Measurements from ENCODE around the gene DLAT. TPM values are rescaled to one million over a fixed set of nuclear protein-coding genes. Genes with fewer than 3 reads are reported as not detected.
"Not testable (repeated sequence)": the region's sequence is repeated elsewhere in the genome, so short reads cannot be mapped to it uniquely, and the experiment has no call there.

The DLAT gene
- total RNA-seq, 2 donors from 2014 or later, result 19.9 to 21.2 TPM

GRCh38 chr11:111996129-111996528, 29.1 kb upstream of the DLAT start:
- H3K9me3 ChIP-seq, result no peaks in the 10 kb centered on the region
- no peak for TF ChIP-seq POLR2A (IDR thresholded peaks at IDR 0.05)
- no peak for TF ChIP-seq CTCF (IDR thresholded peaks at IDR 0.05)
- WGBS, result 91% methylated on average over 3 of the region's 3 CpGs
- H3K27ac ChIP-seq, result no peak overlapping the region
- no peak overlapping the region for H3K4me3 ChIP-seq
- peaks cover 11 to 38% of the 10 kb centered on the region in 2 donors for H3K36me3 ChIP-seq
- intact Hi-C loops (cut with DNase I), result no loop called here
- no peaks in the 10 kb centered on the region for H3K27me3 ChIP-seq (replicated peaks; ENCODE audit: insufficient read depth)
- no peaks in the 10 kb centered on the region for H3K4me1 ChIP-seq (replicated peaks)
- DNase-seq (ENCODE audit: low spot score), result no peak

- peak in 2 of 4 experiments; percentile 18 to 32 for TF ChIP-seq CTCF (IDR thresholded peaks at IDR 0.05)
- H3K4me3 ChIP-seq; H3K27ac ChIP-seq; DNase-seq (ENCODE audit: low spot score); H3K4me1 ChIP-seq (replicated peaks); H3K27me3 ChIP-seq (replicated peaks; ENCODE audit: insufficient read depth); intact Hi-C loops (cut with DNase I); H3K9me3 ChIP-seq: not testable (repeated sequence)
- peaks cover 11 to 41% of the 10 kb centered on the region in 2 donors for H3K36me3 ChIP-seq
- whole genome bisulfite sequencing, result 53% methylated on average over 5 of the region's 5 CpGs
These were observed 28.5 kb upstream of the DLAT start for GRCh38 chr11:111996669-111997068.

DNA sequence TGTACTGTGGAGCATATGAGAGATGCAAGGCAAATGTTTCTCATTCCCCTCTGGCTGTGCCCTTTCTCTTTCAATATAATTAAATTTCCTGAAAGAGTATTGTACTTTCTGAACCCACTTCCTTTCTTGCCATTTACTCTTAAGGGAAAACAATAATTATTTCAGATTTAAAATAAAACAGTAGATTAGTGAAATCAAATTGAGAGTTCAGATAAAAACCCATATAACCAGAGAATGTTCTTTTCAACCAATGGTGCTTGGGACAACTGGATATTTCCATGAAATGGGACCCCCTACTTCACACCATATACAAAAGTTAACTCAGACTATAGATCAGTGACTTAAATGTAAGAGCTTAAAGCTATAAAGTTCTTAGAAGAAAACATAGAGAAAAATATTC, 26.1 kb upstream of the DLAT start:
- Histone ChIP-seq H3K27me3 (replicated peaks; ENCODE audit: insufficient read depth) (no peaks in the 10 kb centered on the region), H3K27ac (no peak overlapping the region), H3K4me3 (no peak overlapping the region), H3K4me1 (replicated peaks) (no peaks in the 10 kb centered on the region), H3K36me3 (peaks cover 0 to 36% of the 10 kb centered on the region in 2 donors), H3K9me3 (no peaks in the 10 kb centered on the region)
- DNase-seq (ENCODE audit: low spot score), result no peak
- no peak for TF ChIP-seq POLR2A (IDR thresholded peaks at IDR 0.05)
- no peak for TF ChIP-seq POLR2AphosphoS5 (IDR thresholded peaks at IDR 0.05)
- no peak for TF ChIP-seq CTCF (IDR thresholded peaks at IDR 0.05)
- intact Hi-C loops (cut with DNase I), result no loop called here

DNA sequence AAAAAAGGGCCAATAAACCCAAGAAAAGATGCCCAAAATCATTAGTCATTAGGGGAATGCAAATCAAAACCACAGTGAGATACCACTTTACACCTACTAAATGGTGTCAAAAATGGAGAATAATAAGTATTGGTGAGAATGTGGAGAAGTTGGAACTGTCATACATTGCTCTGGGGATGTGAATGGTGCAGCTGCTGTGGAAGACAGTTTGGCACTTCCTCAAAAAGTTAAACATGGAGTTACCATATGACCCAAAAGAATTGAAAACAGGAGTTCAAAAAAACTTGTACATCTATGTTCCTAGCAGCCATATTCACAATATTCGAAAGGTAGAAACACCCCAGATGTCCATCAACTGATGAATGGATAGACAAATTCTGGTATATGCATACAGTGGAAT, 24.5 kb upstream of the DLAT start:
- no peak overlapping the region for H3K4me3 ChIP-seq
- peaks cover 0 to 32% of the 10 kb centered on the region in 2 donors for H3K36me3 ChIP-seq
- TF ChIP-seq CTCF (IDR thresholded peaks at IDR 0.05) (no peak), POLR2AphosphoS5 (IDR thresholded peaks at IDR 0.05) (no peak), POLR2A (IDR thresholded peaks at IDR 0.05) (no peak)
- no peaks in the 10 kb centered on the region for H3K9me3 ChIP-seq
- 97% methylated on average over 1 of the region's 1 CpG for WGBS
- intact Hi-C loops (cut with DNase I), result no loop called here
- no peaks in the 10 kb centered on the region for H3K4me1 ChIP-seq (replicated peaks)
- H3K27ac ChIP-seq, result no peak overlapping the region
- H3K27me3 ChIP-seq (replicated peaks; ENCODE audit: insufficient read depth), result no peaks in the 10 kb centered on the region
- DNase-seq (ENCODE audit: low spot score), result no peak

- WGBS, result 94% methylated on average over 6 of the region's 6 CpGs
- no peak for TF ChIP-seq POLR2A (IDR thresholded peaks at IDR 0.05)
- no peak for TF ChIP-seq POLR2AphosphoS5 (IDR thresholded peaks at IDR 0.05)
- no peak for TF ChIP-seq CTCF (IDR thresholded peaks at IDR 0.05)
- Histone ChIP-seq H3K4me3 (no peak overlapping the region), H3K27me3 (replicated peaks; ENCODE audit: insufficient read depth) (no peaks in the 10 kb centered on the region), H3K4me1 (replicated peaks) (no peaks in the 10 kb centered on the region), H3K27ac (no peak overlapping the region), H3K9me3 (no peaks in the 10 kb centered on the region), H3K36me3 (peaks cover 0 to 25% of the 10 kb centered on the region in 2 donors)
- intact Hi-C loops (cut with DNase I), result no loop called here
- DNase-seq (ENCODE audit: low spot score), result no peak
These were observed 22.6 kb upstream of the DLAT start for GRCh38 chr11:112002491-112003216.
